ENCODE data around the gene BUB1B.
A peak's percentile ranks its signal among the peaks of the same experiment; 100 is the strongest.

The BUB1B gene

GRCh38 chr15:40254452-40254851 lies 93.6 kb downstream of the BUB1B start:
- DNase-seq, result no peak

DNA sequence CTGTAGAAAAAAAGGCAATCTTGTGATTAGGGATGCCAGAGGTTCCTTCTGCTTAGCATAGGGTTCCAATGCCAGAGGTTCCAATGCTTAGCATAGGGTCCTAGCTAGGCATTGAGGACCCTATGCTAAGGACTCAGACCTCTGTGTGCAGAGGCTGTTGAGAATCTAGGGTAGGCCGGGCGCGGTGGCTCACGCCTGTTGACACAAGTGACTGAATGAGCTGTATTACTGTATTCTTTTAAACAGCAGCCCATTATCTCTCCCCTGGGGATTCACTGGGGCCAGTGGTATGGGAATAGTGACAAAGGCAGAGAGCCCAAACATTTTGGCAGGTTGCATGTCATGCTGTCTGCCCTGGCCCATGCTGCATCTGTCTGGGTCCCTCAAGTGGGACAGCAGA lies 94.2 kb downstream of the BUB1B start:
- DNase-seq, result no peak

- peak; percentile 54 to 64 for DNase-seq
Observed at GRCh38 chr15:40256638-40257235, 95.9 kb downstream of the BUB1B start.

DNA sequence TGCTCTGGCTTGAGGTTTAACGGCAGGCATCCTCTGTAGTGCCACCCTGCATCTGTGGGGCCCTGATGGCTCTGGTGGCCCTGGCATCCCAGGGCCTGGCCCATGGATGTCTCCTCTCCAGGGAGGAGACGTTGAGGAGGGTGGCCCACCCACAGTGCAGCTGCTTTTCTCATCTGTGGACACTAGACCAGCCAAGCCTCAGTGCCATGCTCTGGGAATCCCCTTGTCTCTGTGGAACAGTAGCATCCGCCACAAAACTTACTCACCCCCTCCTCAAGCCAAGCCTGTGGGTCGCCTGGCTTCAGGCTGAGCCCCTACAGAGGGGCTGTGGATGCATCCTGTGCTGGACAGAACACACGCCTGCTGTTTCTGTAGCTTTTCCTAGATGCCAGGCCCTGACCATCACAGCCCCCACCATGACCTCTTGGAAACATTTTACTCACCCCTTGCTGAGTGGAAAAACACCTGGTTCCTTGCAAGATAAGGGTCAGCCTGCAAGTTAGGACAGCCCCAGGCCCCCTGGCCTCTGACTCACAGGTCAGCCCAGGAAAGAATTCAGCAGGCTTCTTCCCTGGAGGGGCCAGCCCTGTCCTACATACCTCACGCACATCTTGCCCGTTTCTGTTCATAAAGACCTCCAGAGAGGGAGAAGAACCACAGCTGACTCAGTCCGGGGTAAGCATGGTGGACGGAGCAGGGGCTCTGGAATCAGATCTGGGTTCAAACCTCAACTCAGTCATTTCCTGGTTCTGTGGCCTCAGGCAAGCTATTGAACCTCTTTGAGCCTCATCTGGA lies 97.0 kb downstream of the BUB1B start:
- no peak for DNase-seq

- DNase-seq, result no peak
Observed at GRCh38 chr15:40258544-40258943, 97.7 kb downstream of the BUB1B start.

GRCh38 chr15:40259021-40259420 lies 98.2 kb downstream of the BUB1B start:
- DNase-seq, result no peak

DNA sequence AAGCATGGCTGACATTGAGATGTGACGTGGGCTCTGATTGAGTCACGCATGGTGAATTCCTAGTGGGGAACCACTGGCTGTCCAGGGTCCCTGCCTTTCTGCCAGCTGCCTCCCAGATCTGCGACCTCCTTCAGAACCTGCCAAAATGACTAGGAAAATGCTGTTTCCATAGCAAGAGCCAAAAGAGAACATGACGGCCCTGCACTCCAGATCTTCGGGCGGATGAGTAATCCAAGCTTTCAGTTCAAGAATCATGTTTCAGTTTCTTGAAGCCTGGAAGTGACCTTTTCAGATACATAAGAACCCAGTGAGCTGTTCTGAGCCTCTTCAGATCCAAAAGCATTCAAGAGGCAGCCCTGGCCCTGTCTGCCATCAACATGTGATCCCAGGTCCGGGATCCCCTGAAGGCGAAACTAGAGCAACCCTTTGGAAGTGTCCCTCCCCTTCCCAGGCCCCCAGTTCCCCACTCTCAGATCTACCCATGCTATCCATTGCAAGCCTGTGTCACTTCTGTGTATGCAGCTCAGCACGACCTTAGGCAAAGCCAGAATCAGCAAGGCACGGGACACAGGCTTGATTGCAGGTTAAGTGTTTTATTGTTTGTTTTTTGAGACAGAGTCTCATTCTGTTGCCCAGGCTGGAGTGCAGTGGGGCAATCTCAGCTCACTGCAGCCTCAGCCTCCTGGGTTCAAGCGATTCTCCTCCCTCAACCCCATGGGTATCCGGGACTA lies 102.3 kb downstream of the BUB1B start:
- no peak for DNase-seq

GRCh38 chr15:40264321-40265153 lies 103.7 kb downstream of the BUB1B start:
- no peak for DNase-seq

DNA sequence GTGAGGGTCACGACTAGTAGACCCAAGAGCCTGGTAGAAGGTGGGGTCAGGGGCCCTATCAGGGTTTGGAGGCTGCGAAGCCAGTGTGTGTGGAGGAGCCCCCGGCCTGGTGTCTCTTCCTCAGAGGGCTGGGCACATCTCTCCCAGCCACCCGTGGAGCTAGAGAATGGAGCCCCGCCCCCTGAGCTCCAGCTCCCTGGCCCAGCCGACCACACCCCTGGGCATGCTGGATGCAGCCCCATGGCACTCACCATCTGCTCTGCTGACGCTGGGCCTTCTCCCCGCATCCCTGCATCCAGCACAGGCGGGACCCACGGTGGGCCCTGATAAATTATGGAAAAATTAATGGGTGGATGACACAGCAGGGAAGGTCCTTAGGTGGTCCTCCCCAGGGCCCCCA lies 104.5 kb downstream of the BUB1B start:
- DNase-seq, result no peak

DNA sequence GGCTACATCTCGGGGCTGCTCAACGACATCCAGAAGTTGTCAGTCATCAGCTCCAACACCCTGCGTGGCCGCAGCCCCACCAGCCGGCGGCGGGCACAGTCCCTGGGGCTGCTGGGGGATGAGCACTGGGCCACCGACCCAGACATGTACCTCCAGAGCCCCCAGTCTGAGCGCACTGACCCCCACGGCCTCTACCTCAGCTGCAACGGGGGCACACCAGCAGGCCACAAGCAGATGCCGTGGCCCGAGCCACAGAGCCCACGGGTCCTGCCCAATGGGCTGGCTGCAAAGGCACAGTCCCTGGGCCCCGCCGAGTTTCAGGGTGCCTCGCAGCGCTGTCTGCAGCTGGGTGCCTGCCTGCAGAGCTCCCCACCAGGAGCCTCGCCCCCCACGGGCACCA lies 105.0 kb downstream of the BUB1B start:
- DNase-seq, result no peak

- DNase-seq, result peak; percentile 78 to 89
Observed at GRCh38 chr15:40266828-40267304, 106.0 kb downstream of the BUB1B start.

GRCh38 chr15:40267670-40268069 lies 106.8 kb downstream of the BUB1B start:
- no peak for DNase-seq

GRCh38 chr15:40269604-40270003 lies 108.7 kb downstream of the BUB1B start:
- no peak for DNase-seq

GRCh38 chr15:40270246-40270995 lies 109.6 kb downstream of the BUB1B start:
- no peak for DNase-seq
